ENCODE measurements around the gene VAV3.

DNA sequence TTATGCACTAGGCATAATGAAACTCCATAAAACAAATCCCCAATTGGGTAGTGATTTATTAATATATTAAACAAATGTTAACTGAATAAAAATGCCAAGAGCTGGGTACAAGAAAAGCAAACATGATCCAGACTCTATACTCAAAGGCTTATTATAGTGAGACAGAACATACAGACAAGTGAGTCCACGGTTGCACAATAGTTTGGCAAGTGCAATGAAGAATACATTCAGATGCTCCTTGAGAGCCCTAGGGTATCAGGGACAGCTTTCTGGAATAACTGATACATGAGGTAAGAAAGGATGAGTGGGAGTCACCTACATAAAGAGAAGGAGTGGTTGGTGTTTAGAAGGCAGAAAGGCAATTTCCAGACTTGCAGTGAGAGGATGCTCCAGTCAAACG, 85.1 kb downstream of the VAV3 start:
- TF ChIP-seq EZH2phosphoT487 (IDR thresholded peaks at IDR 0.05; ENCODE audit: borderline replicate concordance, low read depth, low read length) (no peak), CTCF (conservative IDR thresholded peaks at IDR 0.05; ENCODE audit: low read length) (no peak)

All from OCI-LY7 (cell line).